ENCODE data around the gene MTR.

Gene MTR

GRCh38 chr1:236753516-236753915, 41.6 kb upstream of the MTR start:
- DNase-seq (ENCODE audit: low read depth, low spot score): peak; percentile 76
- TF ChIP-seq ZNF274 (IDR thresholded peaks at IDR 0.05; ENCODE audit: low read depth, low read length): no peak
- TF ChIP-seq SUZ12 (IDR thresholded peaks at IDR 0.05; ENCODE audit: extremely low read depth, insufficient read depth, insufficient read length): no peak
- TF ChIP-seq YY1 (IDR thresholded peaks at IDR 0.05; ENCODE audit: insufficient read depth, insufficient read length): no peak

GRCh38 chr1:236753964-236754363, 41.1 kb upstream of the MTR start:
- H3K4me3 ChIP-seq (ENCODE audit: insufficient read length, low read depth): no peak overlapping the region
- TF ChIP-seq ZNF274 (IDR thresholded peaks at IDR 0.05; ENCODE audit: low read depth, low read length) (no peak), YY1 (IDR thresholded peaks at IDR 0.05; ENCODE audit: insufficient read depth, insufficient read length) (no peak), SUZ12 (IDR thresholded peaks at IDR 0.05; ENCODE audit: extremely low read depth, insufficient read depth, insufficient read length) (no peak)
- H3K36me3 ChIP-seq (ENCODE audit: insufficient read depth, insufficient read length, low read length): peaks cover 27% of the 10 kb centered on the region
- no peaks in the 10 kb centered on the region for H3K4me1 ChIP-seq (ENCODE audit: insufficient read depth, insufficient read length)
- no peaks in the 10 kb centered on the region for H3K9me3 ChIP-seq (ENCODE audit: insufficient read depth, low read length)
- no peaks in the 10 kb centered on the region for H3K27me3 ChIP-seq (ENCODE audit: insufficient read depth, insufficient read length)
- DNase-seq (ENCODE audit: low read depth, low spot score): no peak
- H3K9ac ChIP-seq (ENCODE audit: insufficient read length, low read depth): no peak overlapping the region

More at GRCh38 chr1:236753516-236753915, 41.6 kb upstream of the MTR start:
- Histone ChIP-seq H3K9ac (ENCODE audit: insufficient read length, low read depth) (no peak overlapping the region), H3K9me3 (ENCODE audit: insufficient read depth, low read length) (no peaks in the 10 kb centered on the region), H3K36me3 (ENCODE audit: insufficient read depth, insufficient read length, low read length) (peaks cover 30% of the 10 kb centered on the region), H3K27me3 (ENCODE audit: insufficient read depth, insufficient read length) (no peaks in the 10 kb centered on the region), H3K4me1 (ENCODE audit: insufficient read depth, insufficient read length) (no peaks in the 10 kb centered on the region), H3K4me3 (ENCODE audit: insufficient read length, low read depth) (no peak overlapping the region)

- H3K9me3 ChIP-seq (ENCODE audit: insufficient read depth, low read length): no peaks in the 10 kb centered on the region
- TF ChIP-seq ZNF274 (IDR thresholded peaks at IDR 0.05; ENCODE audit: low read depth, low read length): no peak
- no peak for TF ChIP-seq YY1 (IDR thresholded peaks at IDR 0.05; ENCODE audit: insufficient read depth, insufficient read length)
- TF ChIP-seq SUZ12 (IDR thresholded peaks at IDR 0.05; ENCODE audit: extremely low read depth, insufficient read depth, insufficient read length): no peak
- H3K4me3 ChIP-seq (ENCODE audit: insufficient read length, low read depth): no peak overlapping the region
- DNase-seq (ENCODE audit: low read depth, low spot score): no peak
- no peak overlapping the region for H3K9ac ChIP-seq (ENCODE audit: insufficient read length, low read depth)
- no peaks in the 10 kb centered on the region for H3K4me1 ChIP-seq (ENCODE audit: insufficient read depth, insufficient read length)
- H3K27me3 ChIP-seq (ENCODE audit: insufficient read depth, insufficient read length): no peaks in the 10 kb centered on the region
- peaks cover 26% of the 10 kb centered on the region for H3K36me3 ChIP-seq (ENCODE audit: insufficient read depth, insufficient read length, low read length)
Observed at GRCh38 chr1:236754525-236755210, 40.4 kb upstream of the MTR start.

- H3K27me3 ChIP-seq (ENCODE audit: insufficient read depth, insufficient read length): no peaks in the 10 kb centered on the region
- peaks cover 35% of the 10 kb centered on the region for H3K36me3 ChIP-seq (ENCODE audit: insufficient read depth, insufficient read length, low read length)
- no peak for DNase-seq (ENCODE audit: low read depth, low spot score)
- no peaks in the 10 kb centered on the region for H3K9me3 ChIP-seq (ENCODE audit: insufficient read depth, low read length)
- no peak overlapping the region for H3K4me3 ChIP-seq (ENCODE audit: insufficient read length, low read depth)
- H3K4me1 ChIP-seq (ENCODE audit: insufficient read depth, insufficient read length): no peaks in the 10 kb centered on the region
- TF ChIP-seq SUZ12 (IDR thresholded peaks at IDR 0.05; ENCODE audit: extremely low read depth, insufficient read depth, insufficient read length) (no peak), ZNF274 (IDR thresholded peaks at IDR 0.05; ENCODE audit: low read depth, low read length) (no peak), YY1 (IDR thresholded peaks at IDR 0.05; ENCODE audit: insufficient read depth, insufficient read length) (no peak)
- no peak overlapping the region for H3K9ac ChIP-seq (ENCODE audit: insufficient read length, low read depth)
Observed at GRCh38 chr1:236757640-236758039, 37.5 kb upstream of the MTR start.

GRCh38 chr1:236759252-236759859, 35.7 kb upstream of the MTR start:
- Histone ChIP-seq H3K36me3 (ENCODE audit: insufficient read depth, insufficient read length, low read length) (peaks cover 39% of the 10 kb centered on the region), H3K9ac (ENCODE audit: insufficient read length, low read depth) (no peak overlapping the region), H3K4me3 (ENCODE audit: insufficient read length, low read depth) (no peak overlapping the region), H3K9me3 (ENCODE audit: insufficient read depth, low read length) (no peaks in the 10 kb centered on the region), H3K27me3 (ENCODE audit: insufficient read depth, insufficient read length) (no peaks in the 10 kb centered on the region), H3K4me1 (ENCODE audit: insufficient read depth, insufficient read length) (no peaks in the 10 kb centered on the region)
- peak; percentile 58 for DNase-seq (ENCODE audit: low read depth, low spot score)
- TF ChIP-seq SUZ12 (IDR thresholded peaks at IDR 0.05; ENCODE audit: extremely low read depth, insufficient read depth, insufficient read length) (no peak), ZNF274 (IDR thresholded peaks at IDR 0.05; ENCODE audit: low read depth, low read length) (no peak), YY1 (IDR thresholded peaks at IDR 0.05; ENCODE audit: insufficient read depth, insufficient read length) (no peak)

- Histone ChIP-seq H3K9me3 (ENCODE audit: insufficient read depth, low read length) (no peaks in the 10 kb centered on the region), H3K4me1 (ENCODE audit: insufficient read depth, insufficient read length) (no peaks in the 10 kb centered on the region), H3K27me3 (ENCODE audit: insufficient read depth, insufficient read length) (no peaks in the 10 kb centered on the region), H3K4me3 (ENCODE audit: insufficient read length, low read depth) (no peak overlapping the region), H3K36me3 (ENCODE audit: insufficient read depth, insufficient read length, low read length) (peaks cover 31% of the 10 kb centered on the region), H3K9ac (ENCODE audit: insufficient read length, low read depth) (no peak overlapping the region)
- TF ChIP-seq ZNF274 (IDR thresholded peaks at IDR 0.05; ENCODE audit: low read depth, low read length): no peak
- no peak for DNase-seq (ENCODE audit: low read depth, low spot score)
Observed at GRCh38 chr1:236760480-236760879, 34.6 kb upstream of the MTR start.

GRCh38 chr1:236760986-236761385, 34.1 kb upstream of the MTR start:
- TF ChIP-seq ZNF274 (IDR thresholded peaks at IDR 0.05; ENCODE audit: low read depth, low read length): no peak
- TF ChIP-seq YY1 (IDR thresholded peaks at IDR 0.05; ENCODE audit: insufficient read depth, insufficient read length): no peak
- no peak for TF ChIP-seq SUZ12 (IDR thresholded peaks at IDR 0.05; ENCODE audit: extremely low read depth, insufficient read depth, insufficient read length)
- H3K36me3 ChIP-seq (ENCODE audit: insufficient read depth, insufficient read length, low read length): peaks cover 31% of the 10 kb centered on the region
- no peaks in the 10 kb centered on the region for H3K27me3 ChIP-seq (ENCODE audit: insufficient read depth, insufficient read length)
- H3K4me3 ChIP-seq (ENCODE audit: insufficient read length, low read depth): no peak overlapping the region
- no peak for DNase-seq (ENCODE audit: low read depth, low spot score)
- no peaks in the 10 kb centered on the region for H3K4me1 ChIP-seq (ENCODE audit: insufficient read depth, insufficient read length)
- no peak overlapping the region for H3K9ac ChIP-seq (ENCODE audit: insufficient read length, low read depth)
- H3K9me3 ChIP-seq (ENCODE audit: insufficient read depth, low read length): no peaks in the 10 kb centered on the region
